Adrenal gland (tissue), 12 donors: ENCODE results near the gene BEND7. TPM values are rescaled to one million over a fixed set of nuclear protein-coding genes. Genes with fewer than 3 reads are reported as not detected.

ENCODE experiments used
- DNase-seq, 7 donors: peaks; one replicate each; pipeline ENCODE4 v3.0.0-alpha.2; 2019 to 2020
- H3K27ac ChIP-seq, 5 donors: fragments of 200-600 bp; sonication (generic) in 4 of 5; 1 replicate in 3 of 5; 2 replicates in 2 of 5; pipeline versions ENCODE4 v1.5.1 to v1.8.0; 2016 to 2020; ENCODE audit warnings: mild to moderate bottlenecking in 1 of 5
- H3K27me3 ChIP-seq: fragments of 200-600 bp; 2 replicates; pipeline ENCODE4 v1.8.0; 2021
- H3K36me3 ChIP-seq, 2 donors: fragments of 200-600 bp; replicated peaks in 1 of 2; 1 replicate in 1 of 2; 2 replicates in 1 of 2; pipeline versions ENCODE4 v1.5.1 to v1.8.0; 2018 to 2022
- H3K4me1 ChIP-seq, 2 donors: fragments of 200-600 bp; replicated peaks in 1 of 2; 1 replicate in 1 of 2; 2 replicates in 1 of 2; pipeline versions ENCODE4 v1.5.1 to v1.8.0; 2018 to 2021
- H3K4me3 ChIP-seq, 4 donors: fragments of 200-600 bp; sonication (generic) in 3 of 4; one replicate each; pipeline ENCODE4 v1.5.1; 2016 to 2018
- H3K9me3 ChIP-seq, 3 donors: fragments of 200-600 bp; sonication (generic) in 1 of 3; replicated peaks in 1 of 3; 1 replicate in 2 of 3; 2 replicates in 1 of 3; pipeline versions ENCODE4 v1.5.1 to v1.8.0; 2016 to 2021
- POLR2A ChIP-seq, 2 donors: fragments of 450-650 bp; IDR thresholded peaks; one replicate each; pipeline ENCODE4 v1.6.1; 2017; ENCODE audit warnings: antibody characterized with exemption in 2 of 2, mild to moderate bottlenecking in 2 of 2, moderate library complexity in 1 of 2
- WGBS, 4 donors: extraction: QIAGEN DNeasy Blood & Tissue Kit in 2 of 4; methylation state at CpG; one replicate each; pipeline versions ENCODE4 v1.1.5 to v1.1.7; 2013 to 2017; 5-methylcytosine and 5-hydroxymethylcytosine counted together
- intact Hi-C, 2 donors: fragments of 100-400 bp; cut with DNase I; formaldehyde crosslinking; loops; one replicate each; pipeline versions ENCODE4 v1.14.1 to v1.15.0; 2022 to 2023
- polyA plus RNA-seq, 3 donors: library from polyadenylated mRNA; stranded (reverse); fragments of 200-250 nt in 2 of 3; fragments of 350-450 nt in 1 of 3; fragmentation: Illumina TruSeq in 1 of 3; extraction: RNeasy Lipid Tissue Mini Kit (QIAGEN cat#74804) in 1 of 3; gene quantifications; one replicate each; pipeline ENCODE4 v1.2.3, GENCODE V29; 2013 to 2014
- total RNA-seq, 9 donors: library from RNA; depleted of rRNA in 4 of 9; stranded (reverse); fragments of >200 nt in 4 of 9; fragments of 120-200 nt in 1 of 9; fragmentation: NEBNext Ultra II Directional in 1 of 9; extraction: Animal tissue kit (Norgen Biotek cat#: 25700) in 1 of 9; gene quantifications; one replicate each; pipeline versions ENCODE4 v1.1.0 to v1.2.4, GENCODE V29; 2013 to 2023
- TF ChIP-seq, protein P1 (sequence below), 6 experiments: fragments of 450-650 bp in 4 of 6; fragments of 200-600 bp in 2 of 6; sonication (generic) in 1 of 6; IDR thresholded peaks; 1 replicate in 5 of 6; 2 replicates in 1 of 6; pipeline versions ENCODE4 v1.5.1 to v1.8.0; 2016 to 2021; ENCODE audit warnings: antibody characterized with exemption in 6 of 6, mild to moderate bottlenecking in 2 of 6, moderate library complexity in 1 of 6
- donor health status: healthy with polysubstance abuse.
- donor health status: Bipolar disorder and iron deficiency.
- donor health status: DM: yes; HTN: yes; CAD: no.
- donor health status: DM: no; HTN: no; CAD: no.
- donor health status: DM: no; HTN: no; CAD: no.
- donor health status: DM: yes; HTN: yes; CAD: no.

Gene BEND7
- total and polyA plus RNA-seq, 12 donors, result 5.3 to 21.5 (median 13.7) TPM

DNA sequence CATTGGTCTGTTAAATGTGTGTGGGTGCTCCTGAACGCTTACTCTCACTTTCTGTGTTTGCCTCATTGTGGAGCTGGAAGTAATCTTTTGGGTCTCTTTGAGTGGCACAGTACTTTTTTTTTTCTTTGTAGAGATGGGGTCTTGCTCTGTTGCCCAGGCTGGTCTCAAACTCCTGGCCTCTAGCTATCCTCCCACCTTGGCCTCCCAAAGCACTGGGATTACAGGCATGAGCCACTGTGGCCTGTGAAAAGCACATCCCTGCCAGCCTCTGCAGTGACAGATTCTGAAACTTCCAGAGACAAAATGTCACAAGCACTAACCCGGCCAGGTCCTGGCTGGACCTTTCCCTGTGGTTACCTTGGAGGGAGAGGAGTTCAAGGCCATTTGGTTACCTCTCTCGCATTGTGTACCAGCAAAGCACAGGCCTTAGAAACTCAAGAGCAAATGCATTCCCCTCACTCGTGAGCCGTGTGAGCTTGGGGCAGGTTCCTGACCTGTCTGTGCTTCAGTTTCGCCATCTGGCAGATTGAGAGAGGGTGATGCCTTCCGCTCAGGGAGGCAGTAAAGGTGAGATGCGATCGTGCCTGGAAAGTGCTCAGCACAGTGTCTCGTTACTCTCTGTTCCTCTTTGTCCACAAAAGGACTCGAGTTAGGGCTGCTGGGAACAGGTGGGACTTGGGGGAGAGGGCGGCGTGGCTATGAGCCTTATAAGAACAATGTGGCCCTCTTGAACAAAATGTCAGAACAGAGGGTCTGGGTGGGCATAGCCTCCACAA, 108.1 kb downstream of the BEND7 start:
- no peaks in the 10 kb centered on the region for H3K36me3 ChIP-seq
- WGBS, 4 donors, result 83 to 89% (median 85%) methylated on average over 13 of the region's 13 CpGs

GRCh38 chr10:13417459-13418126, 111.2 kb downstream of the BEND7 start:
- WGBS, 4 donors, result 81 to 89% (median 85%) methylated on average over 9 of the region's 9 CpGs
- no peak for TF ChIP-seq POLR2A (IDR thresholded peaks at IDR 0.05)
- TF ChIP-seq, protein P1, sequence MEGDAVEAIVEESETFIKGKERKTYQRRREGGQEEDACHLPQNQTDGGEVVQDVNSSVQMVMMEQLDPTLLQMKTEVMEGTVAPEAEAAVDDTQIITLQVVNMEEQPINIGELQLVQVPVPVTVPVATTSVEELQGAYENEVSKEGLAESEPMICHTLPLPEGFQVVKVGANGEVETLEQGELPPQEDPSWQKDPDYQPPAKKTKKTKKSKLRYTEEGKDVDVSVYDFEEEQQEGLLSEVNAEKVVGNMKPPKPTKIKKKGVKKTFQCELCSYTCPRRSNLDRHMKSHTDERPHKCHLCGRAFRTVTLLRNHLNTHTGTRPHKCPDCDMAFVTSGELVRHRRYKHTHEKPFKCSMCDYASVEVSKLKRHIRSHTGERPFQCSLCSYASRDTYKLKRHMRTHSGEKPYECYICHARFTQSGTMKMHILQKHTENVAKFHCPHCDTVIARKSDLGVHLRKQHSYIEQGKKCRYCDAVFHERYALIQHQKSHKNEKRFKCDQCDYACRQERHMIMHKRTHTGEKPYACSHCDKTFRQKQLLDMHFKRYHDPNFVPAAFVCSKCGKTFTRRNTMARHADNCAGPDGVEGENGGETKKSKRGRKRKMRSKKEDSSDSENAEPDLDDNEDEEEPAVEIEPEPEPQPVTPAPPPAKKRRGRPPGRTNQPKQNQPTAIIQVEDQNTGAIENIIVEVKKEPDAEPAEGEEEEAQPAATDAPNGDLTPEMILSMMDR (IDR thresholded peaks at IDR 0.05), result no peak
- DNase-seq, result no peak
- Histone ChIP-seq H3K36me3 (no peaks in the 10 kb centered on the region), H3K9me3 (no peaks in the 10 kb centered on the region), H3K4me1 (no peaks in the 10 kb centered on the region), H3K27me3 (no peaks in the 10 kb centered on the region), H3K27ac (no peak overlapping the region), H3K4me3 (no peak overlapping the region)
- intact Hi-C loops, result no loop called here

More for the DNA sequence above, 108.1 kb downstream of the BEND7 start:
- Histone ChIP-seq H3K4me1 (no peaks in the 10 kb centered on the region), H3K27ac (no peak overlapping the region), H3K9me3 (no peaks in the 10 kb centered on the region), H3K27me3 (no peaks in the 10 kb centered on the region), H3K4me3 (no peak overlapping the region)
- no peak for DNase-seq
- intact Hi-C loops, result no loop called here
- no peak for TF ChIP-seq POLR2A (IDR thresholded peaks at IDR 0.05)
- TF ChIP-seq, protein P1 (IDR thresholded peaks at IDR 0.05), result no peak

DNA sequence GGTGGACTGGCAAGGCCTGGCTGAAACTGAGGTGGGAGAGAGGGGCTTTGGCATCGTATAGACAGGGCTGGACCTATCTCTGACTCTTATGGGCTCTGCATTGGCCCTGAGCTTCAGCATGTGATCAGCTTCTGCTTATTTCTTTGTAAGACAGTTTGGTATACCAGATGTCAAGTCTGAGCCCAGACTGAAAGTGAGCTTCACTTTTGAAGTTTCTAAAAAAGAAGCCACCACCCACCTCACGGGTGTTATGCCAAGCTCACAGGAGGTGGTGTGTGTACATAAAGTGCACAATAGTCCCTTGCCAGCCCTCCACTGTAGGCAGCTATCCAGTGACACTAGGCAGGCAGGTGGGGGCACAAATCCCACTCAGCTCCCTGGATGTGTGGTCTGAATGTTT, 112.1 kb downstream of the BEND7 start:
- no peak overlapping the region for H3K4me3 ChIP-seq
- WGBS, 4 donors, result 78 to 82% (median 79%) methylated on average over 2 of the region's 2 CpGs
- TF ChIP-seq, protein P1 (IDR thresholded peaks at IDR 0.05), result no peak
- no peak for TF ChIP-seq POLR2A (IDR thresholded peaks at IDR 0.05)
- H3K27me3 ChIP-seq, result no peaks in the 10 kb centered on the region
- no peaks in the 10 kb centered on the region for H3K4me1 ChIP-seq
- H3K27ac ChIP-seq, result no peak overlapping the region
- intact Hi-C loops, result no loop called here
- DNase-seq, result no peak
- H3K36me3 ChIP-seq, result no peaks in the 10 kb centered on the region
- no peaks in the 10 kb centered on the region for H3K9me3 ChIP-seq

DNA sequence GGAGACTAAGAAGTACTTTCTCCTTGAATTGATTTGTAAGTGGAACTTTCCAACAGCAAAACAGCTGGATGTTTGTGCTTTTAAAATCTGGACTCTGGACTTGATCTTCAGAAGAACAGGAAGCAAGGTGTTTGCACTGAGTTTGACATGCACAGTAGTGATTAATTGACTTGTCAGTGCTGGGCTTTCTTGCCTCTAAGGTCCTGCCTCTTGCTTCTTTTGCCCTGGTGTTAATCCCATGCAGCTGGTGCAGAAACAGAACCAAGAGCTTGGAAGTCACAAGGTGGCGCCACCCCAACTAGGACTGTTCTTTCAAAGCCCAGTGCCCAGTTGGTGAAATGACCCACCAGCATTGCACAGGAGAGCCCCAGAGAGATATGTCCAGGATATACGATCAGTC, 114.0 kb downstream of the BEND7 start:
- Histone ChIP-seq H3K27ac (no peak overlapping the region), H3K4me3 (no peak overlapping the region), H3K36me3 (no peaks in the 10 kb centered on the region), H3K4me1 (no peaks in the 10 kb centered on the region), H3K27me3 (no peaks in the 10 kb centered on the region), H3K9me3 (no peaks in the 10 kb centered on the region)
- intact Hi-C loops, result no loop called here
- DNase-seq, result peak in 2 of 7 donors; percentile 17 to 18
- TF ChIP-seq POLR2A (IDR thresholded peaks at IDR 0.05), result no peak
- TF ChIP-seq, protein P1 (IDR thresholded peaks at IDR 0.05), result no peak
- WGBS, 4 donors, result 57 to 65% (median 59%) methylated on average over 1 to 2 of the region's 2 CpGs
